Activated CD8-positive, alpha-beta memory T cell treated with anti-CD3 and anti-CD28 coated beads for 48 hours (primary cell): ENCODE data around the gene SERPINB7.

Experiments
- DNase-seq, 3 experiments: peaks; one replicate each; pipeline ENCODE4 v3.0.0-alpha.2; 2020; ENCODE audit warnings: low read depth in 2 of 3, low spot score in 2 of 3

Gene SERPINB7

DNA sequence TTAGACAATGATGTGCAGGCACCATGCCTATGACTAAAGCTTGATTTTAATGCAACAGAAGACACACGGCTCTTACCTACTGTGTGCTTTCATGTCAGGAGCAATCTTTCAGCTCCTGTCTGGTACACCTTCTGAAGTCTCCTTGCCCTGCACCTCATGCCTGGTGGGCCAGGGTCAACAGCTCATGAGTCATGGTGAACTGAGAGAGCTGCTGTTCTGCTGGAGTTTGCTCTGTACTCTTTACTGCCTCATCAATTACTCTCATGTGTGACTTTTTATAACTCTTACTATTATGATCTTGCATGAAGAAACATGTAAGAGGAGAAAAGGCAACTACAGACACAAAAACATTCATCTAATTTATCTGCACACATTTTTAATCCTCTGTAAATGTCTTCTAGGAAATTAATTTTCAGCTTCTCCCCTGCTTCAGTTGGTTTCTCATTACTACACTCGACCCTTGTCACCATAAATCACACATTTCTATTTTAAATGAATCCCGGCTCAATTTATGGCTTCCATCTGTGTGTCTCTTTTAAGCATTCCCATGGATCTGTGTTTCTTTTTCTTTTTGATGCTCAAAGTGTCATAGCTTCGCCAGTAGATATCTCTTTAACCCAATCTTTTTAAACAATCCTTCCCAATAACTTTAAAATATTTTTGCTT, 9.7 kb downstream of the SERPINB7 start:
- DNase-seq, result no peak

DNA sequence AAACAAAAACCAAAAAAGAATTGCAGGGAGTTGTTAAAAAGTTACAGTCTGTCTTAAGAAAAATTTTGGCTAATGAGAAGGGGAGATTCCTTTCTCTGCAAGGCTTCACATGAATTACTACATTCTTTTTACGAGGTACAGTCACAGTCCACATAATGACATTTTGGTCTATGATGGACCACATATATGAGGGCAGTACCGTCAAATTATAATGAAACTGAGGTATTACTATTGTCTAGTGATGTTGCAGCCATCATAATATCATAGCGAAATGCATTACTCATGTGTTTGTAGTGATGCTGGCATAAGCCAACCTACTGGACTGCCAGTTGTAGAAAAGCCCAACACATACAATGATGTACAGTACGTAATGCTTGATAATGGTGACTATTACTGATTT, 12.5 kb downstream of the SERPINB7 start:
- DNase-seq, result no peak

DNA sequence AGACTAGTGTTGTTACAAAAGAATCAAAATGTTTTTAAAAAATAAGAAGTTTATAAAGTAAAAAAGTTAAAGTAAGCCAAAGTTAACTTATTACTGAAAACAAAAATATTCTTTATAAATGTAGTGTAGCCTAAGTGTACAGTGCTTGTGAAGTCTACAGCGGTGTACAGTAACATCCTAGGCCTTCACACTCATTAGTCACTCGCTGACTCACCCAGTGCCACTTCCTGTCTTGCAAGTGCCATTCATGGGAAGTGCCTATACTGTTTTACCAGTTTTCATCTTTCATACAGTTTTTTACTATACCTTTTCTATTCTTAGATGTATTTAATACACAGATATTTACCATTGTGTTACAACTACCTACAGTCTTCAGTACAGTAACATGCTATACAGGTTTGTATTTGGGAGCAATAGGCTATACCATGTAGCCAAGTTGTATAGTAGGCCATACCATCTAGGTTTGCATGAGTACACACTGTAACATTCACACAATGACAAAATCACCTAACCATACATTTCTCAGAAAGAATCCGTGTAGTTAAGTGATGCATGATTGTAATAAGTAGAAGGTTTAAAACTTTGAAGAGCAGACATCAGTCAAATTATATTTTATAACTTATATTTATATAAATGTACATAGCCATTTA, 13.4 kb downstream of the SERPINB7 start:
- DNase-seq, result peak in 2 of 3 experiments; percentile 10 to 16

DNA sequence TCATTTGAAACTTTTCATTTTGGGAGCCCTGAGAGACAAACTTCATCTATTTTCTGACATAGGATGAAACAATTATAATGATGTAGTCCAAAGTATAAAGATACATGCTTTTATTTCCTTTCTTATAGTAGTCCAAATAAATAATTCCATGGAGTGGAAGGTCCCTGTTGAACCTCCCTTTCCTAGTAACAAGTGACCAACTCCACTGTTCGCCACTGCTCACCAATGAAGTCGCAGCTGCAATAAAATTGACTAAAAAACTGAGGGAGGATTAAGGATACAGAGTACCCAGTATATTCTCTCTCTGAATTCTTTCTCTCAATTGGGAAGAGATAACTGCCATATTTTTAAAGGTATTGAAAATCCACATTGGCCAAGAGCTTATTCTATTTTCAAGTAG, 14.1 kb downstream of the SERPINB7 start:
- DNase-seq, result no peak

DNA sequence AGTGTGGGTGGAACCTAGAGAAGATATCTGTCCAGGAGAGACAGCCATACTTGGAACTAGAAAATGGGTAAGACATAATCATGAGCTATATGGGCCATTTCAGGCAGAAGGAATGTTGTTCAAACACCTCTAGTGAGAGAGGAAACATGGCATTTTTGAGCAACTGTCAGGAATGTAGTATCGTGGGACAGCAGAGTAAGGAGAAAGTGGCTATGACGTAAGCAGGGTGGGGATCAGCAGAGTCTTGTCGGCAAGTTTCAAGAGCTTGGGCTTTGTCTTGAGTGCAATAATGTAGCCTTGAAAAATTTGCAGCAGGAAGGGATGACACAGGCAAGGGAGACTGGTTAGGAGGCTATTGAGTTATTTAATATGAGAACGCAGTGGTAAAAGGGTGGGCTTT, 20.4 kb downstream of the SERPINB7 start:
- no peak for DNase-seq

DNA sequence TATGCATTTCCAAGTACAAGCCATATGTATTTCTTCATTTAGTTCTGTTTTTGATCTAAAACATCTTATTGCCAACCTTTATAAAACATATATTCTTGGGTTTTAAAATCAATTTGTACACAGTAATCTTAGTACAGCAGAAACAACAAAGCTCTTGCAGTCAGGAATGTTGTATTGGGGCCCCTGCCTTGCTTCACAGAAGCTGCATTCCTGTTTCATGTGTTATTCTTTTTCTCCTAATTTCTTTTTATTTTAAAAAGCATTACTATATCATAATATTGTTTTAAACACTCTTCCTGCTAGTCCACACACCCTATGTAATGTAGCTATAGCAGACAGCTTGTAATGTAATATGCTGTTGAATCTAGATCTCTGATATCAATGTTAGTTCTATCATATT, 24.0 kb downstream of the SERPINB7 start:
- DNase-seq, result no peak

DNA sequence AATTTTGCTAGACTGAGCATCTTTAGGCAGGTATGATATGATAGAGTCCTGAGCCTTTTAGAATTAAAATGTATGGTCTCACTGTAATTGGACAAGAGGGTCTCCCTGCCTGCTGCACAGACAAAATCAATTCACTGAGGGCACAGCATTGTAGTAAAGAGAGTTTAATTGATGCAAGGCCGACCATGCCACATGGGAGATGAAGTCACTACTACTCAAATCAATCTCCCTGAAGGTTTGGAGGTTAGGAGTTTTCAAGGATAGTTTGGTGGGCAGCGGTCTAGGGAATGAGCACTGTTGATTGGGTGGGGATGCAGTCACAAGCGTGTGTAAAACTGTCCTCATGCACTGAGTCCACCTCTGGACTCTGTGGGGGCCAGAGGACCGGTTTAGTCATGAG, 26.1 kb downstream of the SERPINB7 start:
- no peak for DNase-seq

DNA sequence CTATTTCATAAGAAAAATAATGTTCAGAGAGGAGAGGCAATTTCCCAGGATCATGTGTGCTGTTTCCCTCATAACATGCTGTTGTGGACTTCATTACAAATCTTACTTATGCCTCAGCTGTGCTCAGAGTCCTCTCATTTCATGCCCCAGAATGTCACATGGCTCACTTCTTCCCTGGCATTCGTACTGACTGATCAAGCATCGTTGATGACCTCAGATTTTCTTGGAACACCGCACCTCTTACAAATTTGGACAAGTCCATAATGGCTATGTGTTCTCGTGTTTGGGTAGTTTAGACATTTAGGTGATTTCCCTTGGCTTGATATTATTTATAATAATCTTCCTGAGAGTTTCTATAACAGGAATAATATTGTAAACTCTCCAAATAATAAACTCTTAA, 32.9 kb downstream of the SERPINB7 start:
- DNase-seq, result no peak

DNA sequence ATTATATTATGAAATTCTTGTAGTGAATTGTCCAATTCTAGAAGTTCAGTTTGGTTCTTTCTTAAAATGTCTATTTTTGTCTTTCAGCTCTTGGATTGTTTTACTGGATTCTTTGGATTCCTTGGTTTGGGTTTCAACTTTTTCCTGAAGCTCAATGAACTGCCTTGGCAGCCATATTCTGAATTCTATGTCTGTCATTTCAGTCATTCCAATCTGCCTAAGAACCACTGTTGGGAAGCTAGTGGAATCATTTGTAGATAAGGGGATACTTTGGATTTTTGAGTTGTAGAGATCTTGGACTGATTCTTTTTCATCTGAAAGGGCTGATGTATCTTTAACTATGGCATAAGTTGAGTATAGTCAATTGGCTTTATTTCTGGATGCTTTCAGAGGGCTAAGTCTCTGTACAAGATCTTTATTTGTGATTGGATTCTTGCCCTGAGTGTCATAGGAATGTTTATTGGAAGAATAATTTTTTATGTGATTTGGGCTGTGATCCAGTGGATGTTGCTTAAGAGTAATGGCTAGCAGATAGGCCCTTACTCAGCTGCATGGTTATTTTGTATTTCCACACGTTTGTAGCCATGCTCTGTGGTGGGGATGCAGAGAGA, 42.3 kb downstream of the SERPINB7 start:
- DNase-seq, result no peak

DNA sequence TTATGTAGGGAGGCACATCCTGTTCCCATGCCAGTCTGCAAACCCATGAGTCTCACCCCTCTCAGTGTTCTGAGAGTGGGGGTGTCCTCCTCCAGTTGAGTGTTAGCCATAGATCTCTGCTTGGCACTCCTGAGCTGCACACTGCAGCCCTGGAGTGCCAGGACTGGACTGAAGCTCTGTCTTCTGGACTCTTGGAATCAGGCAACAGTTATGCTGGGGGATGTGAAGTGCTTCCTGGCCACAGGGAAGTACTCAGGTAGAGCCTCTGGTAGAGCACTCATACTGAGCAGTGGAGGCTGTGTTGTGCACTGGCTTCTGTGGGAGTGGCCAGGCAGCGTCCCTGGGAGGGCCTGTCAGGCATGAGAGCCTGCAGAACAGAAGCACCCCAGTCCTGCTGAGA, 43.0 kb downstream of the SERPINB7 start:
- DNase-seq, result no peak

DNA sequence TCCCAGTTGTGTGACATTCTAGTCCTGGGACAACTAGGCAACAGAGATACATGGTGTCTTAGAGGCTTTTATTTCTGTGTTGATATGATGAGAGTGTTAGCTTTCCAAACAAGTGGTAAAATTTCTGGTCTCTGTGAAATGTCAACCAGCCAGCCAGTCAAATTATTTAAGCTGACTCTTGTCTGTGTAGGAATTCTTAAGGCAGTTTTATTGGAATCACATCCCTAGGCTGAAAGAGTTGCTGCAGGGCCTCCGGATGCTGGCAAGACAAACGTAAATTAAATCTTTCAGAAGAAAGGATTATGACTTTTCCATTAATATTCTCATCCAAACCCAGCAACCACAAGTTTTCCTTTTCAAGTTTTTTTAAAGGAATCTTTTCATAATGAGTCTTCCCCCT, 44.6 kb downstream of the SERPINB7 start:
- no peak for DNase-seq

DNA sequence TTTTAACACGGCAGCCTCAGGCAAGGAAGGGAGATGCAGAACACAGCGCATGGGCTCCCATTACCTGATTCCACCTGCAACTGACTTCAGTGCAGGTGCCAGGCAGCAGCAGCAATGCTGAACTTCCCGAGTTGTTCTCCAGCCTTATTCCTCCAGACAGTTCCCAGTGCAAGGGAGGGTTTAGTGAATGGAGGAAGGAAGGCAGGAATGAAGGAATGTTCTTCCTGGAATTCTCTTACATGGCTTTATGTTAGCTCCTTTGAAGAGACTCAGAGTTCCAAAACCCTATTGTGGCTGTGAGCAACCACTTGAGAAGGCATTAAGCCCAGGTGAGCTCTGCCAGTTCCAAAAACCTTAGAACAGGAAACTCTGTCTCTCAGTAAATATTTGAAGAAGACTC, 45.5 kb downstream of the SERPINB7 start:
- DNase-seq, result no peak

DNA sequence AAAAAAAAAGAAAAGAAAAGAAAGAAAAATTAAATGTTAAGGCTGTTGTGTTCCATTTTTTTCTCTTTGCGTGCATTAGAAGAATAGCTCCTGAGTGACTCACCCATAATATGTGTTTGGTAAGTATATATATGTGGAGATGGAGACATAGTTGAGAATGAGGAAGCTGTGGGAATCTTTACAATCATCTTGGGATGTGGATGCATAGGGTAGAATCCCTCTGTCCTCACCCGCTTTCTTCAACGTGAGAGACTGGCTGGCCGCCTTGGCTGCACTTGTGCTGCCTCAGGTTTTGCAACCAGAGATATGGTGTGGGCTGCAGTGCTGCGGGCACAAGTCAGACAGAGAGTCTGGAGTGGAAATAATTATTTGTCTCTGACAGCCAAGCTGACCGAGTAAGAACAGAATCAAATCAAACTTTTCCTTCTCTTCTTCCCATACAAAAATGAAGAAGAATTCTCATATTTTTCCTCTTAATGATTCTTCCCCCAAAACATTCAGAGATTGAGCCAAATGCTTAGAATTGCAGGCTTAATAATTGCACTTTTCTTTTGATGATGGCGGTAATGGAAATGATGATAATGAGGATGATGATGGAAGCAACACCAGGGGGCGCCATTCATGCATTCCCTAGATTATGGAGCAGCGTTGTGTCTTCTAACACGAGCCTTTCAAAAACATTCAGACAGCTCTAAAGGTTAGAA, 48.5 kb downstream of the SERPINB7 start:
- peak in 1 of 3 experiments; percentile 9 for DNase-seq

DNA sequence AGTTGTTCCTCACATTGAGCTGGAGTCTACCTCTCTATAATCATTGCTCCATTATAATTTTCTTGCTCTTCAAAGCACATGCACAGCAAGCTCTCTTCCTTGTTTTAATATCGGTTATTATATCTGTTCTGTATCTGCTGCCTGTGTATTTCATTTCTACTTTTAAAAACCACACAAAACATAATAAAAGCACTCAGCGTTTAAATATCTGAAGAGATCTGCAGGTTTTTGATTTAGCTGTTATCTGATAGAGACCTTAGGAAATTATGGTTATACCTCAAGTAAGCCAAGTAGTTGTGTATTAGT, 49.0 kb downstream of the SERPINB7 start:
- DNase-seq, result no peak

DNA sequence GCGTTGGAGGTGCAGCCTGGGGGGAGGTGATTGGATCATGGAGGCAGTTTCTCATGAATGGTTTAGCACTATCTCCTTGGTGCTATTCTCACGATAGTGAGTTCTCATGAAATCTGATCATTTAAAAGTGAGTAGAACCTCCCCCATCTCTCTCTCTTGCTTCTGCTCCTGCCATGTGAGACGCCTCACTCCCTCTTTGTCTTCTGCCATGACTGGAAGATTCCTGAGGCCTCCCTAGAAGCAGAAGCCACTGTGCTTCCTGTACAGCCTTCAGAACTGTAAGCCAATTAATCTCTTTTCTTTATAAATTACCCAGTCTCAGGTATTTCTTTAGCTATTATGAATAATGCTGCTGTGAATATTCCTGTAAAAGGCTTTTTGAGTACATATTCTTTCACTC, 52.9 kb downstream of the SERPINB7 start:
- DNase-seq, result no peak

DNA sequence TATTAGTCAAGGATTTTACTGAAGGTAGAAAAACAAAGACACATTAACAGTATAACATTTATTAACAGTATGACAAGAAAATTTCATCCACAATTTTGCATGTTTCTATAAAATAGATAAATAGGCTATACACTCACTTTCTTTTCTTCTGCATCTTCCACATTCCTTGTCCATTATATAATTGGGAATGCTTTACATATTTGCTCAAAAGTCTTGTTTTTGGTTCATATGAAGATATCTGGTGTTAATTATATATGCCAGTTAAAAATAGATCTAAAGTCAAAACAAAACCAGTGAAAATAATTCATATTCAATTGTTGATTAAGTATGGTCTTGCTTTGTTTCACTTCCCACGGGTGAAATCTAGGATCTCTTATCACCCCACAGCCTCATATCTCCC, 53.4 kb downstream of the SERPINB7 start:
- no peak for DNase-seq

DNA sequence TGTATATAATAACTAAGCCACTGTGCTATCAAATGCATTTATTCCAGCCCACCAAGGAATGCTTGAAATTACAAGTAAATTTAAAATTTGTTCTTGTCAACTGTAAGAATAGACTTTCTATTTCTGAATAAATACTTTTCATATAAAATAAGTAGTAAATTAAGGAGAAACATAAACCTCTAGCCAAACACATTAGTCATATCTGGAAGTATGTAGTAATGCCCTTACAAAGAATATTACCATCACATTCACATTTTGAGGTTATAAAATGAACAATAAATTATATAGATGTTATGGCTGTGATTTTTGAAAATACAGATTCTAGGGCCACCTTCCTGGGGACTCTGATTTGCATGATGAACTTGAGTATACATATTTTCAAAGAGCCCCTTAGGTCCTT, 54.7 kb downstream of the SERPINB7 start:
- DNase-seq, result no peak

DNA sequence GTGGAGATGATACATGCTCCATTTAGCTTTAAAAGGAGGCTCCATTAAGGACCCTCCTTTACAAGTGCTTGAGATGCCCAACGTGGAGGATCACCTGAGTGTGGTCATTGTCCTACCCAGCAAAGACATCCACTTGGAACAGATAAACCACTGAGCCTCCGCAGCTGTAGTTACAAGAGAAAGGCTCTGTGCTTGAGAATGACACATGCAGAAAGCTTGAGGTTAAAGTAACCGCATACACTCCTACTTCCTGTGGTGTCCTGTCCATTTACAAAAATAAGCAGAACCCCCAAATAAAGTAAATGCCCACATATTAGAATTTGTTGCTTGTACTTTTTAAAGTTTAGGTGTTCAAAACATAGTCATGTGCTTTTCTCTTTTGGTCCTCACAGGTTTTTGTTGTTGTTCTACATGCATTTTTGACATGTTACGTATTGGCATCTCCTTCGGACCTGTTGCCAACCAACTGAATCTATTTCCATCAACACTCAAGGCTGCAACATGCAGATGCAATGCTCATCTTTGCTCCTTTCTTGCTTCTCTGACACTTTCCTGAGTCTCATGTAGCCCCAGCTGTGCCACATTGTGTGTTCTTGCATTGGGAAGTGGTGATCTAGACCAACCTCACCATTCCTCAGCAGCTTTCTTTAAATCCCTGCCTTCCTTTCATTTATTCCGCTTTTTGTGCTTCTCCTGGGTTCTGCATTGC, 56.0 kb downstream of the SERPINB7 start:
- no peak for DNase-seq

DNA sequence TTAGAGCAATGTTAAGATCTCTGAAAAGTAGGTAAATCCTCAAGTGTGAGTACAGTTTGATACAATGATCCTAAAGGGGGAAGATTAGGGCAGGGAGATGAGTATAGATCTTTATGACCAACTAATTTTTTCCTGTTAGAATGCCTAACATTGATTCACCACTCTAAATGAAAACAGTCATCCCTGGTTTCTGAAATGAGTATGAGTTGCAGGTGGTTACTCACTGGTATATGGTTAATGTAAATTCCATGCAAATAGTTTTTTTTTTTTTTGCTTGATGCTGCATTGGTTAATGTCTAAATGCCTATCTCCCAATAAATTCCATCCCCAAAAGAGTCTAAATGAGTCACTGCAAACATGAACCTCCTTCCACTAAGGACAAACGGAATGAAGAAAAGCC, 57.3 kb downstream of the SERPINB7 start:
- no peak for DNase-seq

DNA sequence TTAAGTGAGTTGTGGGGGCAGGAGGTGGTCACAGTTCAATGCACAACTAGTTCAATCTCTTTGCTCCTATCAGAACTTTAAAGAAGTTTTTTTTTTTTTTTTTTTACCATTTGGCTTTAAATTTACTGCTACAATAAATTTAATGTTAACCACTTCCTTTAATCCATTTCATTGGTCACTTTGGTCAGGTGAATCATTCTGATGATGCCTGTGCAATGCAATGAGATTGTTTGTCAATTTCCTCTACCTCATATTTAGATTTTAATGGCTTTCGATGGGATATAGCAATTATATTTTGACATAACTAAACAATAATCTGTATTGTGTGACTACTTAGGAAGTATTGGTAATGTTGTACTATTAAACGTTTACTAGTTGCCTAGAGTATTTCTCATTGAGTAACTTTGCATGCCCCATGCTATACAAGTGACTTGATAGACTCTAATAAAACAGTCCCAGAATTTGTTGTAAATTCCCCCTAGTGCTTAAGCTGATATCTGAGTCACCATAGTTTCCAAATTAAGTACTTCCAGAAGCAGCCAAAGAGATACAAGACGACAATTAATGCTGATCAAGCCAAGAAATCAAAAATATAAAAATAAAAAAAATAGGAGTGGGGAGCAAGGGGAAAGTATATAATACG, 59.4 kb downstream of the SERPINB7 start:
- DNase-seq, result no peak

DNA sequence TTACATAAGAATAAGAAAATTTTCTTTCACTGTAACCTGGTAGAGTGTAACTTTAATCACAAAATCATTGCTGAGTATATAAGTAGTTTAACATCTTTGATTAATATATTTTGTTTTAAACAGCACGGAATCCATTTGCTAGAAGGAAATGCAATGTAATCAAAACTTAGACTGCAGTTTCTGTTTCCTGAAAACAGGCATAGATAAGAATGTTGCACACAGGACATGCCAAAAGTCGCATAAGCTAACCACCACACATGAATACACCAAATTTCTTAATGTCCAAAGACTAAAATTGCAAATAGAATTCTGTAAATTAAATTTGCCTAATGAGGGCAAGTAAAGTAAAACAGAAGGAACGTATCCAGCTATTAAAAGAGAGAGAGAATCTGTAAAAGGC, 61.2 kb downstream of the SERPINB7 start:
- DNase-seq, result no peak
